ENCODE data around the gene FRZB.

FRZB gene

DNA sequence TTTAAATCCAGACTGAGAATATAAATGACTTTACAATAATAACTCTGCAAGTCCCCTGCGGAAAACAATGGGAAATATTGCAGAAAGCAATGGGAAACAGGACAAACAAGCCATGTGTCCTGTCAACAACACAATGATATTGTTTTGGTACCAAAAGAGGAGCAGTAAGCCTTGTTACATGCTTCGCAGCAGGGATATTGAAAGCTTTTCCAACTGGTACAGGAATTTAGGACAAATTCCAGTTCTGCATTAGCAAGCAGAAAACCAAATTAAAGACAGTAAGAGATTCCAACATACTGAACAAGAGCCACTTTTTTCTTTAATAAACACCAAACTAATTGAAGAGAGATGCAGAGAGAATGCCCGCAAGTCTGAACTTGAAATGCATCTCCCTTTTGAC, 30.0 kb downstream of the FRZB start:
- DNase-seq (ENCODE audit: low read depth), result no peak

DNA sequence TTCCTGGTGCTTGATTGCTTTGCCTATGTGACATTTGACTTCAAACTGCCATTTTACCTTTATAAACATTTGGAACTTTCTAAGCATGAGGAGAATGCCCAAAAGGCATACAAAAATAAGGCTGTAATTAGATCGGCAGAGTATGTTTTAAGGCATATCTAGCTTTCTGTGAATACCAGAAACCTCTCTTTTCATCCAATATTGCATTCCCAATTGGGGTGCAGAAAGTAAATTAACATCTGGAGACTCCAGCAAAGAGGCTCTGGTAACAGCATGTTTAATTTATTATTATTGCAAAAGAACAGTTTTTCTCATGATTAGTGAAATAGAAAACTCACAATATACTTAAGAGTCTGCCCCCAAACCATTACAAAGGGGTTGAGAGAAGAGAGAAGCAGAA, 32.1 kb downstream of the FRZB start:
- no peak for DNase-seq (ENCODE audit: low read depth)

DNA sequence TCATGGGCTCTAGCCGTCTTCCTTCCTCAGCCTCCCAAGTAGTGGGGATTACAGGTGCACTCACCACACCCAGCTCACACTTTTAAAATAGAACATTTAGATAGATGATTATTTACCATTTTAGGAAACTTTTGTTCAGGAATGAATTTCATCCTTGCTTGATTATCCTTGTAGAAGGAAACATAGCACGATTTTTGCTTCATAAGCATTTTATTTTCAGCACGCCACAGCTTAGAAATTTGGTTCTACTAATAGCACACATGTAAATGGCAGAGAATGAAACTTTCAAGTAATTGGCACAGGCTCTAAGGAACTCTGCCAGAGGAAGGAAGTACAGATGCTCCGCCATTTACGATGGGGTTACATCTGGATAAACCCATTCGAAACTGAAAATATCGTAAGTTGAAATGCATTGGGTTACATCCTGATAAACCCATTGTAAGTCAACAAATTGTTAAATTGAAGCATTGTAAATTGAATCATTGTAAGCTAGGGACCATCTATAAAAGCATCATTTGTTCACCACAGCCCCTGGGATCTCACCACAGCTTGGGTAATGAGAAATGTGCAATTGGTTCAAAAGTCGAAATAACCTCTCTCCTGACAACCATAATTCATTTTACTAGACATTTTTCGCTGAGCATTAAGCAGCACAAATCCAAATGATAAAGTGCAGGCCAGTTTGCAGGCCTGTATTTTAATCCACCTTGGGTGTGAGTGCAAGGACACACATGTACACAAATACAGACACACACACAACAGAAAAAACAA, 33.2 kb downstream of the FRZB start:
- DNase-seq (ENCODE audit: low read depth), result no peak

DNA sequence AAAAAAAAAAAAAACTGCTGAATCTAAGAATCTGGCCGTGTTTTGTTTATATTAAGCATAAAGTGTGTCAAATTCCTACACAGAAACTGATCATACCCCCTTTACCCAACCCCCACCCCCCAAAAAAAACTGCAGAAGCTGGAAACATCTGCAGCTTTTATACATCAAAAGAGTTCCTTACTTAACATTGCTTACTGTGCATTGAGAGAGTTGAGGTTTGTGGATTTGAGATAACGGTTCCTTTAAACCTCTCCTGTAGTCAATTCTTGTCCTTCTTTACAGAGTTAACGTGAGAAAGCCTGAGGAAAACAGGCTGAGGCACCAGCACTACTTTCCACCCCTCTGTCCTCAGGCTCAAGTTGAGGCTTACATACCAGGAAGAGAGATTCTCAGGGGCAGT, 34.5 kb downstream of the FRZB start:
- no peak for DNase-seq (ENCODE audit: low read depth)

DNA sequence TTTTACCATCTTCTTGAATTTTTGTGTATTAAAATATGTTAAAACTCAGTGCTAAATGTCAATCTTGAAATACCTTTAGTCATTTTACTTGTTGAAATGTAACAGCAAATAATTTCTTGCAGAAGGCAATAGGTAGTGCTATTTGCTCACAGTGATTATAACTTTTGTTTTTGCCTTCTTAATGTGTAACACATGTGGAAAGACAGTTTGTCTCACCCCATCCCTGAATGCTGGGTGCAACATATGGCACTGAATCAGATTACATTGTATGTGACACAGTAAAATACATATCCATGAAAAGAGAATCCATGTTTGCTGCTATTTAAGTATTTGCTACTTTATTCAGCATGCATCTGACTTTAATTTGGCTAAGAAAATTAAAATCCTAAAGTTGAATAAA, 35.3 kb downstream of the FRZB start:
- no peak for DNase-seq (ENCODE audit: low read depth)

DNA sequence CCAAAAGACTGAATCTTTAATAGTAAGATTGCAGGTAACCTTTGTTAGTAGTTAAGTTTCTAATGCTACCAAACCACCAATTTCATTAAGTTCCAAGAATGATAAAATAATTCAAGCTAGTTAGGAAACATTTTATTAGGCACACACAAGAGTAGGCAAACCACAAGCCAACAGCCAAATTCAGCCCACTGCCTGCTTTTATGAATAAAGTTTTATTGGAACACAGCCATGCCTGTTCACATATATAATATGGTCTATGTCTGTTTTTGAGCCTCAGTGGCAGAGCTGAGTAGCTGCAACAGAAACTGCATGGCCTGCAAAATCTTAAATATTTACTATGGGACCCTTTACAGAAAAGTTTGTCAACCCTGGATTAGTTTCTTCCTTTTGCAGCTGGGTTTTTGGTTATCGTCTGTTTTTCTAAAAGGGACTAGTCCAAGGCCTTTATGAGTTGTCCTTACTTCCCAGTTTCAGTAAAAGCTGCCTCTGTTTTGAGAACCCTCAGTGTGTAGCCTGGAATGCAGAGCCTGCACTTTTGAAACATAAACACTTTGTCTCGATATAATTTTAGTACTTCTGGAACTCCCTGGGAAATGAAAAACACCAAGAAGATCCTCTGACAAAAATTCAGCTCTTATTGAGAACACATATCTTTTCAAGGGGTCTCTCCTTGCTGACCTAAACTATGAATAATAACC, 39.1 kb downstream of the FRZB start:
- no peak for DNase-seq (ENCODE audit: low read depth)

DNA sequence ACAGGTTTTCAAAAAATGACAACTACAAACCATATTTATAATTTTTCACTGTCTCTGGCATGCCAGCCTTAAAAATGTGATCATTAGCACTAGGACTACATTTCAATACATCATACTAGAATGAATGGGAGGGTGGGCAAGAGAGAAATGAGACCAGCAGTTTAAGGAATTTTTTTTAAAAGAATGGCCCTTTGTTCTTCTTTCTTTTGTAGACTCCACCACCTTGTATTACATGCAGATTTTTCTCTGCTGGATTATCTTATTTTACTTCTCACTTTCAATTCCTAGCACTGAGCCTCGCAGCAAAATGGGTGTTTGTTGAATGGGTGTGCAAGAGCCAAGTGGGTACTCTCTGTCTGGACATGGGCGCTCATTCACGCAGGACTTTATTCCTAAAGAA, 39.9 kb downstream of the FRZB start:
- no peak for DNase-seq (ENCODE audit: low read depth)

DNA sequence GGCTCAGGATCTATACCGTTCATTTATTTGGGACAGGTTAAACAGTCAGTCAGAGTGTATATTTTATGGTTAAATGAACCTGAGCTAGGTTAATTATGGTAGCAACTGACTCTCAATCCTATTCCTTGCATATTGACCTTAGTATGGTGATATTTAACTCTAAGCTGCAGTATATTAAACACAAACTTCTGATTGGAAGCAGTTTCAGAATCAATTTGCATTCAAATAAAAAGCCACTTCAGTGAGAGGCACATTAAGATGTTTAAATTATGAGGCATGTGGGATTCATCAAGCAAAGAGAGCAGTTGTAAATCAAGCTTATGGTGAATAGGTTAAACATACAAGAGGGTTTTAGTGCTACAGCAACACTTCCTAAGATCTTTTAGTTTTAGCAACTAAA, 40.4 kb downstream of the FRZB start:
- DNase-seq (ENCODE audit: low read depth), result no peak

DNA sequence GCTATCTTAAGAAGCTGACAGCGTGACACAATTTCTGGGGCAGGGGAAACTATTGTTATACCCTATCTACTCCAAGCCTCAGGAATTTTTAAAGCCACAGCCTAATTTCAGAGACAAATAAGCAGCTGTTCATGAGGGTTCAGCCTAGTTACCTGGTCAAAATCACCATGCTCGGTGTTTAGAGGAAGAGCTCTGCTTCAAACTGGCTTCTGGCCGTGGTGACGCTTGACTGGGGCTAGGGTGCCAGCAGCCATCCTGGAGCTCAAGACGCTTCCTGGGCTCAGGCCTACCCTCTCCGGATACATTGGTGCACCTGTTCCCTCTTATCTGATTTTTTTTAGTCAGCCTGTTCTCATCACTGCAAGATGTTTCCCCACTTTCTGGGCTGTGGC, 41.7 kb downstream of the FRZB start:
- no peak for DNase-seq (ENCODE audit: low read depth)

DNA sequence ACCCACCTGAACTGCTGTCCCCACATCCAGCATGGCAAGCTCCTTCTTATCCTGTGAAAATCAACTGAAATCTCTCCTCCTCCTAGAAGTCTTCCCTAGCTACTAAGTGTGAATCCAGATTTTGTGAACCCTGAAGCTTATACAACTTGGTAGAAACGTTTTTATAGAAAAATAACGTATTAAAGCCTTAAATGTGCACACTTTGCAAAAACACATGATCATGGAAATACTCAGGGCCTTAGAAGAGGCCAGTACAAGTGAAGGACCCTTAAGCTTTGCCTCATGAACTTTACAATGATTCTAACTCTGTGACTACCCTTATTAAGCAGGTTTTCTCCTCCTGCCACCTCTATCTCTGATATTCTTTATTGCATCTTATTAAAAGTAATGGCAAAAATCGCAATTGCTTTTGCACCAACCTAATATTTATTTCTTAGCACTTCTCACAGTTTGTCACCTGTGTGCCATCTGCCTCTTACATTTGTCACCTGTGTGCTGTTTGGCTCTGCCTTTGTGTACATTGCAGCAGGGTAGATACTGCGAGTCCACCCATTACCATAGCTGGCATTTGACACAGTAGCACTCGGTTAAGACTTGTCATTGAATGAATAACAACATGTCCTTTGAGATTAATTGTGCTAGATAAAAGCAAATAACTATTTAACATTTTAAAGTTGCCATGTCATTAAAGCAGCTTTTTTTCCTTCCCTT, 42.2 kb downstream of the FRZB start:
- DNase-seq (ENCODE audit: low read depth), result no peak

DNA sequence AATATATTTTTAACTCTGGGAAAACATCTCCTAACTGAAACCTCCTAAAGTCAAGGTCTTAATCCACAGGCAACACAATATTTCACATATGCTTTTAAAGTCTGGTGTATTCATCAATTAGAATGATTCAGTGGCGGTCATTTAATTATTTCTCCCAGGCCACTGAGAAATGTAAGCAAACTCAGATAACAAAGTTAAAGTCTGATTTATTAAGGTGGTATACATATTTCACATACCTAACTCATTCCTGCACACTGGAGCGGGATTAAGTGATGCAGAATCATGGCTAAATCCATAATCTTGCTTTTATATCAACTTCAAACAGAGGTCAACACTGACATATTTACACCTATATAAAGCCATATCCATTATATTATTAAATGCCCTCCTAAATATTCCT, 43.7 kb downstream of the FRZB start:
- DNase-seq (ENCODE audit: low read depth), result no peak

DNA sequence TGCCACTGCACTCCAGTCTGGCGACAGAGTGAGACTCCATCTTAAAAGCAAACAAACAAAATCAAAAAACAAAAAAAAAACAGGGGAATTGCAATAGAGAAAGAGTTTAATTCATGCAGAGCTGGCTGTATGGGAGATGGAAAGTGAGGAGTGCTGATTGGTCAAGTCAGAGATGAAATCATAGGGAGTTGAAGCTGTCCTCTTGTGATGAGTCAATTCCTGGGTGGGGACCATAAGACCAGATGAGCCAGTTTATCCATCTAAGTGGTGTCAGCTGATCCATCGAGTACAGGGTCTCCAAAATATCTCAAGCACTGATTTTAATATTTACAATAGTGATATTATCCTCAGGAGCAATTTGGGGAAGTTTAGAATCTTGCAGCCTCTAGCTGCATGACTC, 45.3 kb downstream of the FRZB start:
- no peak for DNase-seq (ENCODE audit: low read depth)

DNA sequence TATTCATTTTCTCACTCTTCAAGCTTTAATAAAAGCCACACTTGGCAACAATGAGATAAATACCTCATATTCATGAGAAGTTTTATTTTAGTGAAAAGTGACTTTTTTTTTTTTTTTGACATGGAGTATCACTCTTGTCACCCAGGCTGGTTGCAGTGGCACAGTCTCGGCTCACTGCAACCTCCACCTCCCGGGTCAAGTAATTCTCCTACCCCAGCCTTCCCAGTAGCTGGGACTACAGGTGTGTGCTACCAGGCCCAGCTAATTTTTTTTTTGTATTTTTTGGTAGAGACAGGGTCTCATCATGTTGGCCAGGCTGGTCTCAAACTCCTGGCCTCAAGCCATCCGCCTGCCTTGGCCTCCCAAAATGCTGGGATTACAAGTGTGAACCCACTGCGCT, 47.0 kb downstream of the FRZB start:
- DNase-seq (ENCODE audit: low read depth), result no peak

DNA sequence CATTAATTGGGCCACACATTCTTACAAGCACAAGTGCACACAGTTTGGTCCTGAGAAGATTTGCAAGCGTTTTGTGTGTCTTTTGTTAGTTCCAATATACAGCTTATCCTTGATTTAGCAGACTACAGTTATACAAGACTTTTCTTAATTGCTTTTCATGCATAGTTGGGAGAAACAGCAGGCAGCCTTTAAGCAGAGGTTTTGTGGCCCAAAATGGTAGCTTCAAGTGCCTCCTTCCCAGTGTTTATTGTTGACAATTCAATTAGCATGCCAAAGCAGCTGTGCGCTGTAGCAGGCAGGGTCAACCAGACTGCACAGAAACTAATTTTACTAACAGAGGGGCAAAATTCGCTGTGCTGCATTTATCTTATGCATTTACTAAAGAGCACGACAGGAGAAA, 47.5 kb downstream of the FRZB start:
- no peak for DNase-seq (ENCODE audit: low read depth)

DNA sequence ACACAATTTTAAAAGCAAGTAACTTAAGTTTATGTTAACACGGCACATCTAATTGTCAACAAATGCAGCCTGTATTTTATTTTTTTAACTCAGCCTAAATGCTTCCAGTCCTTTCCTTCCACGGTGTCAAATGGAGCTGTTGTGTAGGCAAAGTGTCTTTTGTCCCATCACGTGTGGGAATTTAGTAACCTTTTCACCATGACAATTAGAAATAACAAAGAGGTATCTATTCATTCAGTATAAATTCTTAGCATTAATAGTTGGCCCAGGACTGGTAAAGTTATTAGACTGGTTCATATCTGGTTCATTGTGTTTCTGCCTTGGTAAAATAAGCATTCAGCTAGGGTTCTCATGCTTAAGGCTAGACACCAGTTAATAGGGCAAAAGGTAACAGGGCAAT, 47.9 kb downstream of the FRZB start:
- no peak for DNase-seq (ENCODE audit: low read depth)

DNA sequence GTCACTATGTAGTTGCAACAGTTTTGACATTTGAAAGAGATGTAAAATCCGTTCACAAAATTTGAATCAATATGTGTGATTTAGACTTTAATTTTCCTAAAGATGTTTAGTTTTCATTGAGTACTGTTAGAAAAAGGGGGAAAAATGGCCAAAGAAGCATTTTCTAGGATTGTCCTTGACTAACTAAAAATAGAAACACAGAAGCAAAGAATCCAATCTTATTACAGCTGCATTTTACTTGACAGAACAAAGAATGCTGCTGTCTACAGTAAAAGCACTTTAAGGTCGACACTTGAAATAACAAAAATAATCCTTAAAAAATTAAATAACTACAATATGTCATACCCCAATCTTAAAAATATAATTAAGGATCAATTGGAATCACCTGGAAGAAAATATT, 48.9 kb downstream of the FRZB start:
- DNase-seq (ENCODE audit: low read depth), result no peak

DNA sequence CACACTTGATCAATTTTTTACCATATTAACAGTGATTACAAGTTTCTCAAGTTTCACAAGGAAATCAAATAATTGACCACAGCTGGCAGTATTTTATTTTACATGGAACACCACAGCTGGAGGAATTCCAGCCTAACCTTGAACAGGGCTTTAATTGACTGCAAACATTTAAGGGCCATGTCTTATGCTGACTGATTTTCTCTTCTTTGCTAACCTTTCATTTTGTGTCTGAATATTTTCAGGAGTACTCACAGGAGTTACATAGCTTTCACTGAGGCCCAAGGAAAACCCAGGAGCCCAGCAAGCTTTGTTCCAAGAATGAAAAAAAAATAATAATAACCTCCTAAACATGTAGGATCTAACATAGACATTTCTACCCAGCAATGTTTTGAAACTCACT, 49.6 kb downstream of the FRZB start:
- no peak for DNase-seq (ENCODE audit: low read depth)

DNA sequence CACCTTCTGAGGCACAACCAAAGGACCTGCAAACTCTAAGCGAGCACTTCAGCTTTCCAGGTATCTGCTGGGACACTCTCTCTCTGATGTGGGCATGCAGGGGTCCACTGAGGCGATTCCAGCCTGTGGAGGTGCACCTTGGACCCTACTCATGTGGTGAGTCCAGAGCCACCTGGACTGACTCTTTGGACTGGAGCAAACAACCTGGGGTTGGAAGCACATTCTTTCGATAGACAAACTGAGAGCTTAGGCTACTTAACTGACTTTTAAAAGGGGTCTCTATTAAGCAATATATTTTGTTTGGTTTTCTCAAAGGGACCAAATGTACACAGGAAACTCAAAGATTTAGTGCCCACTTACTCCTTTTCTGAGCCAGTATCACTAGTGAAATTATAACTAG, 51.6 kb downstream of the FRZB start:
- DNase-seq (ENCODE audit: low read depth), result no peak

DNA sequence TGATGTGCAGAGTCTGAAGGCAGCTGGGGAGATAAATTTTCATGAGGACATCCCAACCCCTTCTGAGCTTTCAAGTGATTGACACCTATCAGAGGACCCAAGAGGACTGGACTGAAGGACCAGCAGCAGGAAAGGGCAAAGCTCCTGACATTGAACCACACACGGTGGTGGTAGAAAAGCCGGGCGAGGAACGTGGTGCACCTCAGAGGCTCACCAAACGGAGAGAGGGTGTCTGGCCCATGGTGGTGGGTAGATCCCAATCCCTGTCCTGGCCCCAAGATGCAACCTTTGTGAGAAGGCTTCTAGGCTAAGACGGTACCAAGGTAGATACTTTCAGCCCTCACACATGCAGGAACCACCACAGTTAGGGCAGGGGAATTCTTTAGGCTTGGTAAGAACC, 52.1 kb downstream of the FRZB start:
- no peak for DNase-seq (ENCODE audit: low read depth)

DNA sequence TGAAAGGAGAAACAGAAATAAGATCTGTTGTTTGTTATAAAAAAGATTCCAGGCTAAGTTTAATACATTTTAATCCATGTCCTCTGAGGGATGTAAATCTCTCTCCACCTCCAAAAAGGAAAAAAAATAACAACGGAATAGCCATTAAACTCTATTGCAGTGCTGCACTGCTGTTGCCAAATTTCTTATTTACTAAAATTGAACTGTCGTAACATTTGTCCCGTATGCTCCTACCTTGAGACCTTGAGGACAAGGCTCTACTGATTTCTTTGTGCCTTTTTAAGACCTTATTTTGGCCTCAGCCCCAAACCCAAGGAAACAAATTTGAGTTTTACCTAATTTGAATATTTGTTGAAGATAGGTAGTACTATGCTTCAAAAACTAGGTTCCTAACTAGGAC, 56.4 kb downstream of the FRZB start:
- DNase-seq (ENCODE audit: low read depth), result no peak

DNA sequence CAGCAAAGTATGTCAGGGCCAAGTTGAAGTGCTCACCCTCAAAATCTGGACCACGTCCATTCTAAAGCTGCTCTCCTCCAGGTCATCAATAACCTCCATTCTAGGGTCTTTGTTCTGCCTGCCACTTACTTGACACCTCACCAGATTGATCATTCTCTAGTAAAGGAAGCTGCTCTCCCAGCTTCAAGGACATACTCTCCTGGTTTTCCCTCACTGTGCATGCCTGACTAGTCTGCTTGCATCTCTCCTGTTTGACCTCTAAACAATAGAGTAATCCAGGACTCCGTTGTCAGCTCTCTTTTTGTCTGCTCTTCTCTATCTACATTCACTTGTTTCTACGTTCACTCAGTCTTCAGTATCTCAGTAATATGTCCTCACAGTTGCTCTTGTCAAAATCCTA, 59.1 kb downstream of the FRZB start:
- DNase-seq (ENCODE audit: low read depth), result no peak

DNA sequence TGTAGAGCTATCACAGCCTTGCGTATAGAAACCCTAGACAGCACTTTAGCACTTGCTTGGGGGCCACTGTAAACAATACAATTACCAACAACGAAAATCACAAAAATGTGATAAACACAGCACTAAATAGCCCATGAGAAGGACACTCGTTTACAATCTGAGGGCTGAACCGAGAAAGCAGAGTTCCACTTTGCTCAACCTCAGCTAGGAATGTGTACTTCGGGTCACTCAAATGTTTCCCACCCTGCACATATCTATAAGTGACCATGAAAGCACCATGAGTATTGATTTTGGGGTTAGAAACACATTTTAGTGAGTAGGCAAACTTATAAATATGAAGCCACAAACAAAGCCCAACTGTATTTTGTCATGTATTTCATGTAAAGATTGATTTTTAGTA, 62.3 kb downstream of the FRZB start:
- no peak for DNase-seq (ENCODE audit: low read depth)

DNA sequence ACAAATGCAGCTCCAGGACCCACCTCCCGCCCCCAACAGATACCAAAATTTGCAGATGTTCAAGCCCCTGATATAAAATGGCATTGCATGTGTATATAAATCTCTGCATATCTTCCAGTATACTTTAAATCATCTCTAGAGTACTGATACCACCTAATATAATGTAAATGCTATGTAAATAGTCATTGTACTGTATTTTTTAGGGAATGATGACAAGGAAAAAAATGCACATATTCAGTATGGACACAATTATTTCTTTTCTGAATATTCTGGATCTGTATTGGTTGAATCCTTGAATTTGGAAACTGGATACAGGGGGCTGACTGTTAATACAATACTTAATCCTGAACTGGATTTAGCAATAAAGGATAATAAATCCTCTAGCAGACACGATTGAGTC, 67.7 kb downstream of the FRZB start:
- no peak for DNase-seq (ENCODE audit: low read depth)

DNA sequence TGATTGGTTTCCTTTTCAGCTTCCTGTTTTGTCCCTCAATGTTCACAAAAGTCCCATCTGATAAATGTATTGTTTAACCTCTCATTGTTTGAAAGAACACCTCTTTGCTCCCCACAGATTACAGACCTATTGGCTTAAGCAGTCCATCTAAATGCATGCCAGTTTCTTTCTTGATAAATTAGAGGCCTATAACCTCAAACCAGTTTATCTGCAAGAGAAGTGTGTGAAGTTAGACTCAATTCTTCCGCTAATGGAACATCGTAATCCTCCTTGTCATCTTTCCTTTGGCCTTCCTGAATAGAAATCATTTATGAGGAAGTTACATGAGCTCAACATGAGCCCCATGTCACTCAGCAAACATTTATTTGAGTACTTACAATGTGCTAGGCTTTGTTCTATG, 74.0 kb downstream of the FRZB start:
- no peak for DNase-seq (ENCODE audit: low read depth)

Data from GM04503 (cell line).